ENCODE data around the gene REC114.

REC114 gene

GRCh38 chr15:73493922-73494321, 51.0 kb downstream of the REC114 start:
- TF ChIP-seq SIN3A (IDR thresholded peaks at IDR 0.05; ENCODE audit: borderline replicate concordance, insufficient read depth, low read length) (no peak), TAF1 (IDR thresholded peaks at IDR 0.05; ENCODE audit: borderline replicate concordance, insufficient read depth, low read length) (no peak), FOXP2 (optimal IDR thresholded peaks at IDR 0.05; ENCODE audit: borderline replicate concordance, extremely low read depth, extremely low read length, insufficient read depth) (no peak), POLR2AphosphoS5 (IDR thresholded peaks at IDR 0.05; ENCODE audit: low read depth, low read length) (no peak)
- TF ChIP-seq, protein P1, sequence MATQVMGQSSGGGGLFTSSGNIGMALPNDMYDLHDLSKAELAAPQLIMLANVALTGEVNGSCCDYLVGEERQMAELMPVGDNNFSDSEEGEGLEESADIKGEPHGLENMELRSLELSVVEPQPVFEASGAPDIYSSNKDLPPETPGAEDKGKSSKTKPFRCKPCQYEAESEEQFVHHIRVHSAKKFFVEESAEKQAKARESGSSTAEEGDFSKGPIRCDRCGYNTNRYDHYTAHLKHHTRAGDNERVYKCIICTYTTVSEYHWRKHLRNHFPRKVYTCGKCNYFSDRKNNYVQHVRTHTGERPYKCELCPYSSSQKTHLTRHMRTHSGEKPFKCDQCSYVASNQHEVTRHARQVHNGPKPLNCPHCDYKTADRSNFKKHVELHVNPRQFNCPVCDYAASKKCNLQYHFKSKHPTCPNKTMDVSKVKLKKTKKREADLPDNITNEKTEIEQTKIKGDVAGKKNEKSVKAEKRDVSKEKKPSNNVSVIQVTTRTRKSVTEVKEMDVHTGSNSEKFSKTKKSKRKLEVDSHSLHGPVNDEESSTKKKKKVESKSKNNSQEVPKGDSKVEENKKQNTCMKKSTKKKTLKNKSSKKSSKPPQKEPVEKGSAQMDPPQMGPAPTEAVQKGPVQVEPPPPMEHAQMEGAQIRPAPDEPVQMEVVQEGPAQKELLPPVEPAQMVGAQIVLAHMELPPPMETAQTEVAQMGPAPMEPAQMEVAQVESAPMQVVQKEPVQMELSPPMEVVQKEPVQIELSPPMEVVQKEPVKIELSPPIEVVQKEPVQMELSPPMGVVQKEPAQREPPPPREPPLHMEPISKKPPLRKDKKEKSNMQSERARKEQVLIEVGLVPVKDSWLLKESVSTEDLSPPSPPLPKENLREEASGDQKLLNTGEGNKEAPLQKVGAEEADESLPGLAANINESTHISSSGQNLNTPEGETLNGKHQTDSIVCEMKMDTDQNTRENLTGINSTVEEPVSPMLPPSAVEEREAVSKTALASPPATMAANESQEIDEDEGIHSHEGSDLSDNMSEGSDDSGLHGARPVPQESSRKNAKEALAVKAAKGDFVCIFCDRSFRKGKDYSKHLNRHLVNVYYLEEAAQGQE (IDR thresholded peaks at IDR 0.05; ENCODE audit: insufficient read depth in 1 of 2, low read depth in 2 of 2, low read length in 2 of 2): no peak

- TF ChIP-seq FOXP2 (optimal IDR thresholded peaks at IDR 0.05; ENCODE audit: borderline replicate concordance, extremely low read depth, extremely low read length, insufficient read depth) (no peak), SIN3A (IDR thresholded peaks at IDR 0.05; ENCODE audit: borderline replicate concordance, insufficient read depth, low read length) (no peak), POLR2AphosphoS5 (IDR thresholded peaks at IDR 0.05; ENCODE audit: low read depth, low read length) (no peak), TAF1 (IDR thresholded peaks at IDR 0.05; ENCODE audit: borderline replicate concordance, insufficient read depth, low read length) (no peak)
- TF ChIP-seq, protein P1 (IDR thresholded peaks at IDR 0.05; ENCODE audit: insufficient read depth in 1 of 2, low read depth in 2 of 2, low read length in 2 of 2): no peak
Measured at GRCh38 chr15:73495181-73495580, 52.2 kb downstream of the REC114 start.

- TF ChIP-seq TAF1 (IDR thresholded peaks at IDR 0.05; ENCODE audit: borderline replicate concordance, insufficient read depth, low read length) (no peak), SIN3A (IDR thresholded peaks at IDR 0.05; ENCODE audit: borderline replicate concordance, insufficient read depth, low read length) (no peak), FOXP2 (optimal IDR thresholded peaks at IDR 0.05; ENCODE audit: borderline replicate concordance, extremely low read depth, extremely low read length, insufficient read depth) (no peak)
- TF ChIP-seq, protein P1 (IDR thresholded peaks at IDR 0.05; ENCODE audit: insufficient read depth in 1 of 2, low read depth in 2 of 2, low read length in 2 of 2): no peak
Measured at GRCh38 chr15:73500696-73501095, 57.7 kb downstream of the REC114 start.

- no peak for TF ChIP-seq FOXP2 (optimal IDR thresholded peaks at IDR 0.05; ENCODE audit: borderline replicate concordance, extremely low read depth, extremely low read length, insufficient read depth)
- TF ChIP-seq, protein P1 (IDR thresholded peaks at IDR 0.05; ENCODE audit: insufficient read depth in 1 of 2, low read depth in 2 of 2, low read length in 2 of 2): no peak
- TF ChIP-seq TAF1 (IDR thresholded peaks at IDR 0.05; ENCODE audit: borderline replicate concordance, insufficient read depth, low read length): no peak
- TF ChIP-seq SIN3A (IDR thresholded peaks at IDR 0.05; ENCODE audit: borderline replicate concordance, insufficient read depth, low read length): no peak
- TF ChIP-seq POLR2AphosphoS5 (IDR thresholded peaks at IDR 0.05; ENCODE audit: low read depth, low read length): no peak
Measured at GRCh38 chr15:73504885-73505284, 61.9 kb downstream of the REC114 start.

- TF ChIP-seq POLR2AphosphoS5 (IDR thresholded peaks at IDR 0.05; ENCODE audit: low read depth, low read length): no peak
- TF ChIP-seq SIN3A (IDR thresholded peaks at IDR 0.05; ENCODE audit: borderline replicate concordance, insufficient read depth, low read length): no peak
- TF ChIP-seq, protein P1 (IDR thresholded peaks at IDR 0.05; ENCODE audit: insufficient read depth in 1 of 2, low read depth in 2 of 2, low read length in 2 of 2): no peak
- no peak for TF ChIP-seq TAF1 (IDR thresholded peaks at IDR 0.05; ENCODE audit: borderline replicate concordance, insufficient read depth, low read length)
- no peak for TF ChIP-seq FOXP2 (optimal IDR thresholded peaks at IDR 0.05; ENCODE audit: borderline replicate concordance, extremely low read depth, extremely low read length, insufficient read depth)
Measured at GRCh38 chr15:73515527-73515926, 72.6 kb downstream of the REC114 start.

Data from PFSK-1 (cell line).